ENCODE results near the gene RBP4.

The RBP4 gene

GRCh38 chr10:93601774-93602162 is 733 bp upstream of the RBP4 start:
- TF ChIP-seq CREB1 (IDR thresholded peaks at IDR 0.05; ENCODE audit: low read depth) (no peak), YY1 (IDR thresholded peaks at IDR 0.05; ENCODE audit: low read depth) (no peak), TCF12 (IDR thresholded peaks at IDR 0.05; ENCODE audit: low read depth) (no peak)

GRCh38 chr10:93600446-93601145 is 439 bp downstream of the RBP4 start:
- TF ChIP-seq TEAD4 (IDR thresholded peaks at IDR 0.05), result no peak
- no peak for TF ChIP-seq TAF1 (IDR thresholded peaks at IDR 0.05; ENCODE audit: low read depth)
- no peak for TF ChIP-seq YY1 (IDR thresholded peaks at IDR 0.05; ENCODE audit: low read depth)
- 0 out of 2 replicates have a peak, but pooled peaks have one; percentile 3 for TF ChIP-seq MAX (IDR thresholded peaks at IDR 0.05)

GRCh38 chr10:93599778-93600177 is 1.3 kb downstream of the RBP4 start:
- TF ChIP-seq TAF1 (IDR thresholded peaks at IDR 0.05; ENCODE audit: low read depth) (no peak), NFIC (IDR thresholded peaks at IDR 0.05) (no peak)

- TF ChIP-seq FOXM1 (IDR thresholded peaks at IDR 0.05; ENCODE audit: borderline replicate concordance, low read depth) (no peak), NFIC (IDR thresholded peaks at IDR 0.05) (no peak)
These were observed 1.7 kb downstream of the RBP4 start for GRCh38 chr10:93599335-93599734.

- no peak for TF ChIP-seq CEBPB (IDR thresholded peaks at IDR 0.05)
- no peak for TF ChIP-seq EP300 (IDR thresholded peaks at IDR 0.05; ENCODE audit: borderline replicate concordance)
- no peak for TF ChIP-seq TAF1 (IDR thresholded peaks at IDR 0.05; ENCODE audit: low read depth)
- no peak for TF ChIP-seq TCF12 (IDR thresholded peaks at IDR 0.05; ENCODE audit: low read depth)
- no peak for TF ChIP-seq MAX (IDR thresholded peaks at IDR 0.05)
- no peak for TF ChIP-seq FOXM1 (IDR thresholded peaks at IDR 0.05; ENCODE audit: borderline replicate concordance, low read depth)
- no peak for TF ChIP-seq TEAD4 (IDR thresholded peaks at IDR 0.05)
- no peak for TF ChIP-seq ZBTB7A (IDR thresholded peaks at IDR 0.05; ENCODE audit: low read depth)
- TF ChIP-seq CREB1 (IDR thresholded peaks at IDR 0.05; ENCODE audit: low read depth), result no peak
- TF ChIP-seq USF1 (IDR thresholded peaks at IDR 0.05), result no peak
- no peak for TF ChIP-seq YY1 (IDR thresholded peaks at IDR 0.05; ENCODE audit: low read depth)
- TF ChIP-seq RAD21 (IDR thresholded peaks at IDR 0.05; ENCODE audit: low read depth), result no peak
- no peak for TF ChIP-seq REST (IDR thresholded peaks at IDR 0.05; ENCODE audit: low read depth)
These were observed 2.9 kb downstream of the RBP4 start for GRCh38 chr10:93598157-93598556.

- TF ChIP-seq TCF12 (IDR thresholded peaks at IDR 0.05; ENCODE audit: low read depth) (no peak), REST (IDR thresholded peaks at IDR 0.05; ENCODE audit: low read depth) (no peak), YY1 (IDR thresholded peaks at IDR 0.05; ENCODE audit: low read depth) (no peak), RAD21 (IDR thresholded peaks at IDR 0.05; ENCODE audit: low read depth) (no peak), USF1 (IDR thresholded peaks at IDR 0.05) (no peak), MAX (IDR thresholded peaks at IDR 0.05) (no peak)
These were observed 3.9 kb downstream of the RBP4 start for GRCh38 chr10:93597075-93597599.

GRCh38 chr10:93596539-93596938 is 4.5 kb downstream of the RBP4 start:
- TF ChIP-seq USF1 (IDR thresholded peaks at IDR 0.05) (no peak), TCF12 (IDR thresholded peaks at IDR 0.05; ENCODE audit: low read depth) (no peak), EGR1 (IDR thresholded peaks at IDR 0.05) (no peak), CREB1 (IDR thresholded peaks at IDR 0.05; ENCODE audit: low read depth) (no peak), ZBTB7A (IDR thresholded peaks at IDR 0.05; ENCODE audit: low read depth) (no peak), MAX (IDR thresholded peaks at IDR 0.05) (no peak), YY1 (IDR thresholded peaks at IDR 0.05; ENCODE audit: low read depth) (no peak), NFIC (IDR thresholded peaks at IDR 0.05) (no peak), FOXM1 (IDR thresholded peaks at IDR 0.05; ENCODE audit: borderline replicate concordance, low read depth) (no peak), REST (IDR thresholded peaks at IDR 0.05; ENCODE audit: low read depth) (no peak), RAD21 (IDR thresholded peaks at IDR 0.05; ENCODE audit: low read depth) (no peak), TEAD4 (IDR thresholded peaks at IDR 0.05) (no peak), TAF1 (IDR thresholded peaks at IDR 0.05; ENCODE audit: low read depth) (no peak), CEBPB (IDR thresholded peaks at IDR 0.05) (no peak), EP300 (IDR thresholded peaks at IDR 0.05; ENCODE audit: borderline replicate concordance) (no peak)

Measured in Ishikawa (cell line).